Activated CD4-positive, alpha-beta T cell treated with anti-CD3 and anti-CD28 coated beads for 1 hour (primary cell): ENCODE measurements around the gene C8B.

Source experiments
- DNase-seq: peaks from one replicate; pipeline ENCODE4 v3.0.0-alpha.2; 2020

The C8B gene

DNA sequence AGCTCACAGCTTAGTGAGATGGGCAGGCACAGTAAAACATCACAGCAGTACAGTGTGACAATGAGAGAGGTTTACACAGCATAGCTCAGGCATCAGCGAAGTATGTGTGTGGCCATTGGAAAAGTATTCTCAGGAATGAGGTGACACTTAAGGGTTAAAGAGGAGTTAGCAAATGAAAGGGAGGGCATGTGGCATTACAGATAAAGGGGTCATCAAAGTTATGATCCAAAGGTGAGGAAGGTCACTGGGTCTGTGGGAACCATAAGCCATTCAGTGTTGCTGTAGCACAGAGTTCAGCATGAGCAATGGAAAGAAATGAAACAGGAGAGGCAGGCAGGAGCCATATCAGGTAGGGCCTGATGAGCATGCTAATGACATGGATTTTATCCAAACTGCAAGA, 4.5 kb upstream of the C8B start:
- no peak for DNase-seq

- no peak for DNase-seq
Observed at GRCh38 chr1:56968878-56969495, 3.2 kb upstream of the C8B start.

DNA sequence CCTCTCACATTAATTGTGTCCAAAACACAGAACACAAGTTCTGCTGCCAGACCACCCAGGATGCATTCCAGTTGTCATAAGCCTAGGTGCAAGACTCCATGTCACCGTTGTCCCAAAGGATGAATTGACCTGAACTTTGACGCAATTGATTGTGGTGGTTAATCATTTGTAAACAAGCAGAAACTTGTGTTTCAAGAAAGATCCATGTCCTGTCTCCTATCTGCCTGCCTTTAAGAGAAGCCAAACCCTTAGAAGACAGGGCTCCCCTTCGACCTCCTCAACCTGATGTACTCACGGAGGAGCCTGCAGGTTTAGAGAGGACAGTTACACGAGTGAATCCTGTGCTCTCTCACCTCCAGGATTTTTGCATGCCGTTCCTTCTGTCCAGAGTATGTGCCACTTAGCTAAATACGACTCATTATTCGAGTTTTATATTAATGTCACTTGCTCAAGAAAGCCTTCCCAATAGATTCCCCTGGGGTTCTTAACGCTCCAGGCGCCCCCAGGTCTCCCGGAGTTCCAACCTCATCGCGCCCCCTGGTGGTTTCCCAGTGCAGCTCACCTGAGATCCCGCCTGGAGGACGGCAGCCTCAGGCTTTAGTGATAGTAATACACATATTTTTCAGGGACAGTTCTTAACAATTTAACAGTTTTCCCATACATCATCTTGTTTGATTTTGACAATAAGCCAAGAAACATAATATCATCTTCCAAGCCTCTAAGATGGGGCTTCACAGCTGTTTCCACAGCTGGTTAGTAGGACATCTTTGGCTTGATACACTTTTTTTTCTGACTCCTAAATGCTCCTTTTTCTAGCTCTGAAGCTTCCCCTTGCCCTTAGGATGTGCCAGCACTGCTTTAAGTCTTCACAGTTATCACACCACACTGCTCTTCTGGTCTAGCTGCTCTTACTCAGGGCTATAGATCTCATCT, 2.4 kb upstream of the C8B start:
- no peak for DNase-seq

- no peak for DNase-seq
Observed at GRCh38 chr1:56967355-56967754, 1.5 kb upstream of the C8B start.

- no peak for DNase-seq
Observed at GRCh38 chr1:56966698-56966999, 834 bp upstream of the C8B start.

GRCh38 chr1:56965191-56965590, 624 bp downstream of the C8B start:
- no peak for DNase-seq

DNA sequence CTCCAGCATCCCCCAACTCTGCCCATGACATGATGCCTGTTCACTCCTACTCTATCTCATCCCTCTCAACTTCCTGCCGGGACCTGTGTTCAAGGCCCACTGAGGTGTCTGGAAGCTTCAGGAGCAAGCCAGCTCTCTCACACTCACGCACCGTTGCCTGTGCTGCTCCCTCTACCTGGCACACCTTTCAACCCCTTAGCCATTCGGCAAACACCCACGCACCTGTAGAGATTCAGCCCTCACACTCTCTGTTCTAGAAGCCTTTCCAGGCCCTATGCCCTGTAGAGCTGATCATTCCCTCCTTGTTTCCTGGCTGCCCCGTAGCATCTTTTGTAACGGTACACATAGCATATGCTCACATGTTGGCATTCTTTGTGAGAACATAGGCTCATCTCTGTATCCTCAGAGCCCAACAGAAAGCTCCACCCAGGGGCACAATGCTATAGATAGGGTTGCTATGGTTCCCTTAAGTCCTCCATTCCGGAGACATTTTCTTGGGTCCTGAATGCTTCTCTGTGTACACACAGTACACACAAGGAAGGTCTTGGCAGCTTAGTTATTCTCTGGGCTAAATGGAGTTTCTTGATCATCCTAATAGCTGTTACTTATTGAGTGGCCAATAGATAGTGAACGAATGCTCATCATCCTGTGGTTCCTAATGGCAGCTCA, 1.3 kb downstream of the C8B start:
- no peak for DNase-seq

- DNase-seq, result no peak
Observed at GRCh38 chr1:56963667-56964066, 2.1 kb downstream of the C8B start.

DNA sequence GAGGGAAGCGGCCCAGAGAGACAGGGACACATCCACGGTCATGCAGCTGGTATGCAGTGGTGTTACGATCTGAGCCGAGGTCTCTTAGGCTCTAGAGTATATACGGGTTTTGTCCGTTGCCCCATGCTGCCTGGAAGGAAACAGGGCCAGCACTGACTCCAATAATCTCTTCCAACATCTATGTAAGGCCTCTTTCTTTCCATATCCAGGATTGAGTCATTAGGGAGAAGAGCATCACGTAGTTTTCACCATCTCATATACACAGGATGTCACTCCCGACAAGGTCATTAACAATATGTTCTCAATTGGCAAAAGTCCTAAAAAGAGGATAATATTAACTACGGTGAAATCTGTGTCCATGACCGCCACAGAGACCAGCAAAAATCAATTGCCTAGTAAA, 4.4 kb downstream of the C8B start:
- DNase-seq, result no peak

- DNase-seq, result no peak
Observed at GRCh38 chr1:56958526-56958925, 7.3 kb downstream of the C8B start.

- DNase-seq, result no peak
Observed at GRCh38 chr1:56957931-56958330, 7.9 kb downstream of the C8B start.

DNA sequence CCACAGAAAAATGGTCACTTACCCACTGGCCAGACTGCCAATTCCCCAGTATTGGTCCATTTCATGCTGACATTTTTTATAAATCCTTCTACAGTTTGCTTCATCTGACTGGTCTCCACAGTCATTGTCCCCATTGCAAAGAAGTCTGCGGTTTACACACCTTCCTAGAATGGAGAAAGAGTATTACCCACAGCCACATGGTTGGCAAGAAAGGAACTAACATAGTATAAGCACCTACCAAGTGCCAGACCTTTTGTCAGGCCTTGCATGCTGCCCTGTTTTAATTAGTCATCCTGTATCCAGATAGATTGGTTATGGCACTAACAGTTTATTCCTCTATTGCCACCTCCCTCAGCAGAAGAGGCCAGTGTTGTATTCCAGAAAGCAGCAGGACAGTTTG, 11.2 kb downstream of the C8B start:
- DNase-seq, result no peak

DNA sequence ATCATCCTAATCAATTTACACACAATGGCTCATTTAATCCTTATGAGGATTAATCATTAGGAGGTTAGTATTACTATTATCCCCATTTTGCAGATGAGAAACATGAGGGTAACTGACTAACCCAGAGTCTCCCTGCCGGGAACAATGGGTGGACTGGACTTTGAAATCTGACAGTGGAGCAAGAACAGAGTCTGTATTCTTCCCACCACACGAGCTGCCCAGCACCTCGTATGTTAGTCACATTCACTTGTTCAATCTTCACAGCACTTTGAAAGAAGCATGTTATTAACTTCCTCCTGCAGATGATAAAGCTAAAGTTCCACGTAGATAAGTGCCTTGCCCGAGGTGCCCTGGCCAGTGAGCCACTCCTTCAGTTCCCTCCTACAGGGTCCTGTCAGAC, 12.4 kb downstream of the C8B start:
- no peak for DNase-seq

DNA sequence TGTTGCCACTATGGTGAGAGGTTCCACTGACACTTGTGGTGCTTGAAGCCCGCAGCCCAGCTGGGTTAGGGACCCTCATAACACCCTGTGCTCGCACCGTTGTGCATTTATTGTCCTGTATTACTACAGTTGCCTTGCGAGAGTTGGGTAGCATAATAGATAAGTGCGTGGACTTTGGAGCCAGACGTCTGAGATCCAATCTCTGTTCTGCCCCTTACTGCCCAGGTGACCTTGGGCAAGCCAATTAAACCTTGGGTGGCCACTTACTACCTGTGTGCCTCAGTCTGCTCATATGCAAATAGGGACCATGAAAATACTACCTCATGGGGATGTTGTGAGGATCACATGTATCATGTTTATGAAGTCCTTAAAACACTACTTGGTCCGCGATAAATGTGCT, 13.3 kb downstream of the C8B start:
- DNase-seq, result no peak

DNA sequence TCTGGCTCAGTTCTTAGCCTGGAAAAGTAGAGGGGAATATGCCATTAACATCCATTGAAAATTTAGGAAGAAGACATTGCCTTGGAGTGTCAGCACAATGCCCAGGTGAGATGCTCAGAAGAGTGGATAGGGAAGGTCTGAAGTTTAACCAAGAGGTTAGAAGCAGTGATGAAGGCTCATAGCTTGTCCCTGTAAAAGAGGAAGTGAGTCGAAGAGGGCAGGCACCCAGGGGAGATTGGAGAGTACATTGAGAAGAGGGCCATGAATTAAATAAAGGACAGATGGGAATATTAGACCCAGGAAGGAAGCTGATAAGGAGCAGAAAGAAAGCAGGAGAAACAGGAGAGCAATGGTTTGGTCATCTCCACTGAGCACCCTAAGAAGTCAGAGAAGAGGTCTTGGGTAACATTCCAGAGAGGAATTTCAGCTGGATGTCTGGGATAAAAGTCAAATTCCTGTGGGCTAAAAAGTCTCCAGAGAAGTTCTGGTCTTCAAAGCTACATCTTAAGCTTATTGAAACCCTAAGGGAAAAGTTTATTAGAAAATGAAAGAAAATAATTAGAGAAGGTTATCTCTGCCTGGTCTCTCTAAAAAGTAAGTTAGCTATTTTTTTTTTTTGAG, 17.3 kb downstream of the C8B start:
- no peak for DNase-seq

DNA sequence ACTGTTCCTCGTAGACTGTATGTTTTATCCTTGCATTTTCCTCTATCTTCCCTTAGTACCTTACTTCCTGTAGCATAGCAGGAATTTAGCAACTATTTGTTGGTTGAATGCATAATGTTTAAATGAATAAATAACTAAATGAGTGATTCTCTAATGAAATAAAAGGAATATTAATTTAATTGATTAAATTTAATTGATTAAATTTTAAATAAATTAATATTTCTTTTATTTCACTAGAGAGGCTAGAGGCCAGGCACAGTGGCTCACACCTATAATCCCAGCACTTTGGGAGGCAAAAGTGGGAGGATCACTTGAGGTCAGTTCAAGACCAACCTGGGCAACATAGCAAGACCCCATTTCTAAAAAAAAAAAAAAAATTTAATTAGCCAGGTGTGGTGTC, 25.8 kb downstream of the C8B start:
- no peak for DNase-seq

GRCh38 chr1:56939209-56939608, 26.6 kb downstream of the C8B start:
- DNase-seq, result no peak

GRCh38 chr1:56938646-56939045, 27.2 kb downstream of the C8B start:
- no peak for DNase-seq

- DNase-seq, result no peak
Observed at GRCh38 chr1:56934430-56935060, 31.3 kb downstream of the C8B start.

- DNase-seq, result no peak
Observed at GRCh38 chr1:56933606-56934005, 32.2 kb downstream of the C8B start.

- DNase-seq, result no peak
Observed at GRCh38 chr1:56933161-56933560, 32.7 kb downstream of the C8B start.

GRCh38 chr1:56931686-56932085, 34.1 kb downstream of the C8B start:
- DNase-seq, result no peak

DNA sequence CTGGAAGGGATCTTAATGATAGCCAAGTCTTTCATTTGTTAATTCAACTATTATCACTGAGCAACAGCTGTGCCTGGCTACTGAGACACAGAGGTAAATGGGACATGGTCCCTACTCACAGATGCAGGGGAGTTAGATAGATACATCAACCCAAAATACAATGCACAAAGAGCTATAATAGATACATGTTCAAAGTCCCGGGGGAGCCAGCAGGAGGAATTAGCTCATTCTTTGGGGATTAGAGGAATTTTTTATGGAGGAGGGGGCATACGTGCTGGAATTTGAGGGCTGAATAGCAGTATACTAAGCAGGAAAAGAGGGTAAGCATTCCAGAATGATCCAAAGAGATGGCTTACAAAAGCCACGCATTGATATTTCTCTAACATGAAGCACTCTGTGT, 34.6 kb downstream of the C8B start:
- no peak for DNase-seq
